Neuronal stem cell (in vitro differentiated cells): ENCODE measurements around the gene ZFP57.

Experiments
- DNase-seq: peaks from one replicate; pipeline ENCODE4 v3.0.0-alpha.2; 2013; ENCODE audit warnings: low spot score
- H2AFZ ChIP-seq: one replicate; pipeline ENCODE4 v1.6.1; 2013; ENCODE audit warnings: mild to moderate bottlenecking, low read length, inconsistent platforms
- H2AK5ac ChIP-seq: 2 replicates; pipeline ENCODE4 v1.6.1; 2013; ENCODE audit warnings: low read depth, mild to moderate bottlenecking, inconsistent platforms, low read length, moderate library complexity, mixed read lengths
- H2BK120ac ChIP-seq: 2 replicates; pipeline ENCODE4 v1.6.1; 2013; ENCODE audit warnings: low read depth, mild to moderate bottlenecking, inconsistent platforms, low read length, moderate library complexity, mixed read lengths
- H2BK12ac ChIP-seq: one replicate; pipeline ENCODE4 v1.6.1; 2013; ENCODE audit warnings: low read length, inconsistent platforms
- H2BK15ac ChIP-seq: 2 replicates; pipeline ENCODE4 v1.6.1; 2013; ENCODE audit warnings: mild to moderate bottlenecking, low read length, inconsistent platforms, mixed read lengths
- H2BK5ac ChIP-seq: one replicate; pipeline ENCODE4 v1.6.1; 2013; ENCODE audit warnings: inconsistent platforms, mild to moderate bottlenecking, low read length, moderate library complexity
- H3K14ac ChIP-seq: one replicate; pipeline ENCODE4 v1.6.1; 2013; ENCODE audit warnings: low read length, inconsistent platforms
- H3K18ac ChIP-seq: 2 replicates; pipeline ENCODE4 v1.6.1; 2013; ENCODE audit warnings: low read length, inconsistent platforms
- H3K23ac ChIP-seq: 2 replicates; pipeline ENCODE4 v1.6.1; 2013; ENCODE audit warnings: low read depth, mild to moderate bottlenecking, mixed read lengths, low read length, inconsistent platforms; ENCODE audit not compliant: poor library complexity
- H3K27ac ChIP-seq: replicated peaks from 3 replicates; pipeline ENCODE4 v1.5.1; 2013; ENCODE audit warnings: low read length, inconsistent platforms
- H3K27me3 ChIP-seq, 3 experiments: 2 replicates each; pipeline ENCODE4 v1.6.1; 2013; ENCODE audit warnings: low read length in 3 of 3, mild to moderate bottlenecking in 2 of 3, inconsistent platforms in 1 of 3, low read depth in 1 of 3, mixed read lengths in 1 of 3, moderate library complexity in 1 of 3; ENCODE audit not compliant: control insufficient read depth in 3 of 3, insufficient read depth in 3 of 3
- H3K36me3 ChIP-seq, 2 donors: replicated peaks in 1 of 2; 2 replicates each; pipeline ENCODE4 v1.6.1; 2013; ENCODE audit warnings: low read length in 2 of 2; ENCODE audit not compliant: control insufficient read depth in 2 of 2, insufficient read depth in 2 of 2
- H3K4ac ChIP-seq: 2 replicates; pipeline ENCODE4 v1.6.1; 2013; ENCODE audit warnings: inconsistent platforms, mild to moderate bottlenecking, low read length, moderate library complexity
- H3K4me1 ChIP-seq, 2 donors: 1 replicate in 1 of 2; 2 replicates in 1 of 2; pipeline ENCODE4 v1.6.1; 2013; ENCODE audit warnings: low read length in 2 of 2, low read depth in 1 of 2; ENCODE audit not compliant: control insufficient read depth in 2 of 2, insufficient read depth in 1 of 2
- H3K4me2 ChIP-seq: one replicate; pipeline ENCODE4 v1.6.1; 2013; ENCODE audit warnings: mild to moderate bottlenecking, low read length, inconsistent platforms; ENCODE audit not compliant: insufficient read depth, poor library complexity, severe bottlenecking
- H3K4me3 ChIP-seq, 2 donors: 2 replicates each; pipeline ENCODE4 v1.5.1; 2013; ENCODE audit warnings: low read length in 2 of 2, mild to moderate bottlenecking in 2 of 2, inconsistent platforms in 1 of 2, moderate library complexity in 1 of 2
- H3K79me1 ChIP-seq: one replicate; pipeline ENCODE4 v1.6.1; 2013; ENCODE audit warnings: low read depth, mild to moderate bottlenecking, inconsistent platforms, low read length, moderate library complexity
- H3K9ac ChIP-seq: one replicate; pipeline ENCODE4 v1.6.1; 2013; ENCODE audit warnings: mild to moderate bottlenecking, low read depth, low read length, inconsistent platforms; ENCODE audit not compliant: poor library complexity
- H3K9me3 ChIP-seq, 2 donors: replicated peaks in 1 of 2; 2 replicates each; pipeline versions ENCODE3 to v1.6.1; 2013; ENCODE audit warnings: low read length in 2 of 2, mild to moderate bottlenecking in 2 of 2, inconsistent platforms in 1 of 2, low read depth in 1 of 2, mixed read lengths in 1 of 2, moderate library complexity in 1 of 2; ENCODE audit not compliant: control insufficient read depth in 2 of 2, insufficient read depth in 1 of 2
- H4K8ac ChIP-seq: one replicate; pipeline ENCODE4 v1.6.1; 2013; ENCODE audit warnings: low read depth, mild to moderate bottlenecking, inconsistent platforms, low read length, moderate library complexity
- H4K91ac ChIP-seq: one replicate; pipeline ENCODE4 v1.6.1; 2013; ENCODE audit warnings: low read length, low read depth, mild to moderate bottlenecking, inconsistent platforms; ENCODE audit not compliant: poor library complexity
- WGBS, 2 donors: extraction: QIAGEN DNeasy Blood & Tissue Kit; methylation state at CpG; one replicate each; pipeline ENCODE4 v1.1.7; 2013; ENCODE audit warnings: missing lambda C conversion rate in 2 of 2, mixed read lengths in 1 of 2; ENCODE audit not compliant: insufficient read length in 2 of 2, insufficient replicate concordance in 1 of 2; ENCODE audit errors: extremely low coverage in 2 of 2; 5-methylcytosine and 5-hydroxymethylcytosine counted together

The ZFP57 gene

GRCh38 chr6:29679962-29680361 lies 990 bp downstream of the ZFP57 start:
- no CpG with 5 or more reads among the region's 13 CpGs for WGBS, 2 donors
- H3K4me2 ChIP-seq, result no peak overlapping the region
- H3K18ac ChIP-seq, result peak overlapping the region; percentile 74
- no peak overlapping the region for H4K8ac ChIP-seq
- no peak overlapping the region for H3K27ac ChIP-seq
- H3K79me1 ChIP-seq, result no peaks in the 10 kb centered on the region
- H3K9ac ChIP-seq, result no peak overlapping the region
- H3K4me1 ChIP-seq, result peaks cover 0 to 2% of the 10 kb centered on the region in 2 donors
- H3K23ac ChIP-seq, result no peak overlapping the region
- H2AFZ ChIP-seq, result no peak overlapping the region
- no peak overlapping the region for H2BK12ac ChIP-seq
- H2BK5ac ChIP-seq, result no peak overlapping the region
- DNase-seq, result no peak
- peak overlapping the region; percentile 61 for H2AK5ac ChIP-seq
- H3K36me3 ChIP-seq, result no peaks in the 10 kb centered on the region
- H3K4me3 ChIP-seq, result no peak overlapping the region
- no peak overlapping the region for H4K91ac ChIP-seq
- H3K27me3 ChIP-seq, result no peaks in the 10 kb centered on the region
- no peak overlapping the region for H2BK15ac ChIP-seq
- H3K14ac ChIP-seq, result no peak overlapping the region
- no peaks in the 10 kb centered on the region for H3K9me3 ChIP-seq
- H3K4ac ChIP-seq, result no peak overlapping the region
- no peak overlapping the region for H2BK120ac ChIP-seq

DNA sequence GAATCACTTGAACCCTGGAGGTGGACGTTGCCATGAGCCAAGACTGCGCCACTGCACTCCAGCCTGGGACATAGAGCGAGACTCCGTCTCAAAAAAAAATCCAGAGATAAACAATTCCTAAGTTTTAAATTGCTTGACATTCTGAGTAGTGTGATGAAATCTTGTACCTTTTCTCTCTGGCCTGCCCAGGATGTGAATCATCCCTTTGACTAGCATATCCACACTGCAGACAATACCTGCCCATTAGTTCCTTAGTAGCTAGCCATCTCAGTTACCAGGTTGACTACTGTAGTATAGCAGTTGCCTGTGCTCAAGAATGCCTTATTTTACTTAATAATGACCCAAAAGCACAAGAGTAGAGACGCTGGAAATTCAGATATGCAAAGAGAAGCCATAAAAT lies 2.8 kb downstream of the ZFP57 start:
- no peak overlapping the region for H3K14ac ChIP-seq
- no peak overlapping the region for H3K27ac ChIP-seq
- no peak overlapping the region for H2BK5ac ChIP-seq
- H2BK15ac ChIP-seq, result no peak overlapping the region
- H3K9ac ChIP-seq, result no peak overlapping the region
- no peaks in the 10 kb centered on the region for H3K36me3 ChIP-seq
- no peak overlapping the region for H3K4ac ChIP-seq
- H4K91ac ChIP-seq, result no peak overlapping the region
- DNase-seq, result no peak
- H2BK120ac ChIP-seq, result no peak overlapping the region
- no peak overlapping the region for H4K8ac ChIP-seq
- H3K23ac ChIP-seq, result no peak overlapping the region
- H3K79me1 ChIP-seq, result no peaks in the 10 kb centered on the region
- no peak overlapping the region for H2BK12ac ChIP-seq
- no peaks in the 10 kb centered on the region for H3K27me3 ChIP-seq
- H3K9me3 ChIP-seq, result peaks cover 0 to 2% of the 10 kb centered on the region in 2 donors
- H2AFZ ChIP-seq, result no peak overlapping the region
- H3K4me1 ChIP-seq, result peaks cover 0 to 2% of the 10 kb centered on the region in 2 donors
- H3K18ac ChIP-seq, result no peak overlapping the region
- no peak overlapping the region for H3K4me3 ChIP-seq
- no peak overlapping the region for H2AK5ac ChIP-seq
- no peak overlapping the region for H3K4me2 ChIP-seq
- WGBS, 2 donors, result no CpG with 5 or more reads among the region's 5 CpGs

DNA sequence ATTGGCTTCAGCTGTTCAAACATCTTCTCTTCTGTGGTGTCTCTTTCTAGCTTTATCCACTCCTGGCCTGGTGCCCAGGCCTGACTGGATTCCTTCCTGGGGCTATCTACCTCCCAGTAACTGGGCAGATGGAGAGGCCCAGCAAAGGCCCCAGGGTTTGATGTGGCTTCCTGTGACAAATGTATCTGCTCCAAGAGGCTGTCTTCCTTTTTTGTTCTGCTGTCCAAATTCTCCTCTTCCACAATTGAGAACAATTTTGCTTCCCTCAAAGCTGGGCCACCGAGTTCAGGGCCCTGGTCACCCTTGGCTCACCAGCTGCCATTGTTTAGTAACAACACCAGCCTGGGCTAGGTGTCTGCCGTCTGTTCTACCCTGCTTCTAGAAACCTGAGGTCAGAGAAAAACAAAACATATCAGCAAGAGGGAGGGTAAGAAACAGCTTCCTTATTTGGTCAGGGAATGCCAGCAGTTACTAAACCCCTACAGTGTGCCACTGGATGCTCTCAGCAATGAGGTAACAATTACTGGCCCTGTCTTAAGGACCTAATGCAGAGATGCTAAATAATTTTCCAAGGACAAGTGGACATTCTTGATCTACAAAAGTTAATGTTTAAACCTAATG lies 3.9 kb downstream of the ZFP57 start:
- no peaks in the 10 kb centered on the region for H3K36me3 ChIP-seq
- no peak overlapping the region for H2BK15ac ChIP-seq
- WGBS, 2 donors, result no CpG with 5 or more reads among the region's 2 CpGs
- H3K4me3 ChIP-seq, result no peak overlapping the region
- H2AFZ ChIP-seq, result no peak overlapping the region
- H3K23ac ChIP-seq, result no peak overlapping the region
- H2BK12ac ChIP-seq, result no peak overlapping the region
- H3K79me1 ChIP-seq, result no peaks in the 10 kb centered on the region
- peak overlapping the region; percentile 77 for H2BK5ac ChIP-seq
- no peak overlapping the region for H4K8ac ChIP-seq
- H3K27me3 ChIP-seq, result no peaks in the 10 kb centered on the region
- H3K9me3 ChIP-seq, result peaks cover 0 to 2% of the 10 kb centered on the region in 2 donors
- no peak overlapping the region for H3K4me2 ChIP-seq
- H4K91ac ChIP-seq, result peak overlapping the region; percentile 90
- H2BK120ac ChIP-seq, result no peak overlapping the region
- H3K14ac ChIP-seq, result no peak overlapping the region
- H3K4ac ChIP-seq, result no peak overlapping the region
- no peak overlapping the region for H3K9ac ChIP-seq
- no peak overlapping the region for H3K27ac ChIP-seq
- H3K18ac ChIP-seq, result peak overlapping the region; percentile 63
- H2AK5ac ChIP-seq, result peak overlapping the region; percentile 7
- H3K4me1 ChIP-seq, result peaks cover 0 to 2% of the 10 kb centered on the region in 2 donors
- DNase-seq, result no peak

DNA sequence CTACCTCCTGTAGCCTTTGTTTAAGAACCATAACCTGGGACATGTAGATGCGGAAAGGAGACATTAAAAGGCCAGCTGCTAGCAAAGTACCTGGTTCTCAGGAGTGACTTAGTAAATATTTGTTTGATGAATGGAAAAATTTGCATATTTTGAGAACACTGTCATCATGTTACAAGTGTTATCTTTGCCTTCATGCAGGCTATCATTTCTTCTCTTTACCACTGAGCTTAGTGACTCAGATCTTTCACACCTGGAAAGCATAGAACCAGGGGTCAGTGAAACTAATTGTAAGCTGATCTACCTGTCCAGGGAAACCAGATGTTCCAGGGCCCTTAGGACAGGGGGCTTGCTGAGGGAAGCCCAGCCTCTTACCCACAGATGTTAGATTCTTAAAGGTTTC lies 5.4 kb downstream of the ZFP57 start:
- H2AFZ ChIP-seq, result no peak overlapping the region
- H4K8ac ChIP-seq, result no peak overlapping the region
- no peak overlapping the region for H2BK15ac ChIP-seq
- H3K23ac ChIP-seq, result no peak overlapping the region
- no peak overlapping the region for H2BK5ac ChIP-seq
- no peak for DNase-seq
- no peak overlapping the region for H3K4ac ChIP-seq
- WGBS, 2 donors, result no CpG with 5 or more reads among the region's 1 CpG
- H3K4me2 ChIP-seq, result no peak overlapping the region
- H3K4me1 ChIP-seq, result peaks cover 0 to 4% of the 10 kb centered on the region in 2 donors
- H3K9ac ChIP-seq, result no peak overlapping the region
- H3K14ac ChIP-seq, result no peak overlapping the region
- no peak overlapping the region for H3K18ac ChIP-seq
- H2BK120ac ChIP-seq, result no peak overlapping the region
- peaks cover 0 to 2% of the 10 kb centered on the region in 2 donors for H3K9me3 ChIP-seq
- H3K27ac ChIP-seq, result no peak overlapping the region
- H3K79me1 ChIP-seq, result no peaks in the 10 kb centered on the region
- H4K91ac ChIP-seq, result no peak overlapping the region
- no peak overlapping the region for H2AK5ac ChIP-seq
- H3K36me3 ChIP-seq, result no peaks in the 10 kb centered on the region
- H3K27me3 ChIP-seq, result no peaks in the 10 kb centered on the region
- H2BK12ac ChIP-seq, result no peak overlapping the region
- no peak overlapping the region for H3K4me3 ChIP-seq
